ENCODE measurements around the gene SMARCAD1. TPM values are rescaled to one million over a fixed set of nuclear protein-coding genes. Genes with fewer than 3 reads are reported as not detected.
A peak's percentile ranks its signal among the peaks of the same experiment; 100 is the strongest.

The SMARCAD1 gene, protein sequence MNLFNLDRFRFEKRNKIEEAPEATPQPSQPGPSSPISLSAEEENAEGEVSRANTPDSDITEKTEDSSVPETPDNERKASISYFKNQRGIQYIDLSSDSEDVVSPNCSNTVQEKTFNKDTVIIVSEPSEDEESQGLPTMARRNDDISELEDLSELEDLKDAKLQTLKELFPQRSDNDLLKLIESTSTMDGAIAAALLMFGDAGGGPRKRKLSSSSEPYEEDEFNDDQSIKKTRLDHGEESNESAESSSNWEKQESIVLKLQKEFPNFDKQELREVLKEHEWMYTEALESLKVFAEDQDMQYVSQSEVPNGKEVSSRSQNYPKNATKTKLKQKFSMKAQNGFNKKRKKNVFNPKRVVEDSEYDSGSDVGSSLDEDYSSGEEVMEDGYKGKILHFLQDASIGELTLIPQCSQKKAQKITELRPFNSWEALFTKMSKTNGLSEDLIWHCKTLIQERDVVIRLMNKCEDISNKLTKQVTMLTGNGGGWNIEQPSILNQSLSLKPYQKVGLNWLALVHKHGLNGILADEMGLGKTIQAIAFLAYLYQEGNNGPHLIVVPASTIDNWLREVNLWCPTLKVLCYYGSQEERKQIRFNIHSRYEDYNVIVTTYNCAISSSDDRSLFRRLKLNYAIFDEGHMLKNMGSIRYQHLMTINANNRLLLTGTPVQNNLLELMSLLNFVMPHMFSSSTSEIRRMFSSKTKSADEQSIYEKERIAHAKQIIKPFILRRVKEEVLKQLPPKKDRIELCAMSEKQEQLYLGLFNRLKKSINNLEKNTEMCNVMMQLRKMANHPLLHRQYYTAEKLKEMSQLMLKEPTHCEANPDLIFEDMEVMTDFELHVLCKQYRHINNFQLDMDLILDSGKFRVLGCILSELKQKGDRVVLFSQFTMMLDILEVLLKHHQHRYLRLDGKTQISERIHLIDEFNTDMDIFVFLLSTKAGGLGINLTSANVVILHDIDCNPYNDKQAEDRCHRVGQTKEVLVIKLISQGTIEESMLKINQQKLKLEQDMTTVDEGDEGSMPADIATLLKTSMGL
- total RNA-seq (2014; rRNA removed; shearing (Covaris generic)), result 40.1 and 45.3 TPM in 2 replicates
- 20.6 and 26.8 TPM in 2 replicates for polyA plus RNA-seq (2014; cell fraction: nucleus; rRNA removed)

DNA sequence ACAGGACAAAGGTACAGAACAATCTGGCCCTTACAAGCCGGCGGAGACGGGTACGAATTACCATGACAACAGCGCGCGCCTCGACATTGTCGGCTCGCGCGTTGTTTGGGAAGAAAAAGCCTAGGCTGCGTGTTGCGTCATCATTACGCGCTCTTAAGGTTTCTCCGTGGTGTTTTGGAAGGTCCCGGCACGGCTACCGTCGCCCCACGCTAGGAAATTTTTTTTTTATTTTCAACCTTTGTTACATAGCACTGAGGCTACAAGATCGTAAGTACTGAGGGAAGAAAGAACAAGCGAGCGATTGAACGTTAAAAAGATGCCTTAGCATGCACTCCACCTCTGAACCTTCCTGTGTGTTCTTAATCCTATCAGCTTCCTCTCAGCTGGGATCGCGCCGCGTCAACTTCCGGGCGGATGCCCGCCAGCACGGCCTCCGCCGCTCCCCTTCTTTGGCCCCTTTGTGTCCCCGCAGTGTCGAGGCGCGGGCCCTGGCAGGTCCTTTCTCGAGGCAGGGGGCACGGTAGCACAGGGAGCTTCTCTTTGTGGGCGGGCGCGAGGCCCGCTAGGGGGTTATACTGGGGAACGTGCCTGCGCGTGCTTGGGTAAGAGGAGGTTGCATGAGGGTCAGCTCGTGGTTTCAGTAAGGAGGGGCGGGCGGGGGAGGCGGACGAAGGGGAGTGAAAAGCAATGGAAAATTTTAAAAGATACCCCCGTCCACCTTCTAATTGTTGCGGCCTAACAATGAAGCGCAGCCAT lies at the start of gene SMARCAD1:
Gene SMARCAD1, plus strand, starts transcription at position 397 of the 756 bp plus-strand sequence. CDS start 530 bp downstream, outside the sequence.
- peak; percentile 89 for DNase-seq (ENCODE audit: extremely low read depth, low read depth)

DNA sequence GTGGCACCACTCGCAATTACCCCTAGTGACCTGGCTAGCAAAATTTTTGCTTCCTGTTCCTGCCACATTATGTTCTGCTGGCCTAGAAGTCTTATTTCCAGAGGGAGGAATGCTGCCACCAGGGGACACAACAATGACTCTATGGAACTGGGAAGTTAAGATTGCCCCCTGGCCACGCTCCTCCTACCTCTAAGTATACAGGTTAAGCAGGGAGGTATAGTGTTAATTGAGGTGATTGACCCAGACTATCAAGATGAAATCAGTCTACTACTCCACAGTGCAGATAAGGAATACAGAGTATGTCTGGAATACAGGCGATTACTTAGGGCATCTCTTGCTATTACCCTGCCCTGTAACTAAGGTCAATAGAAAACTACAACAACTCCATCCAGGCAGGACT lies 48.8 kb upstream of the SMARCAD1 start:
- no peak for DNase-seq (ENCODE audit: extremely low read depth, low read depth)

DNA sequence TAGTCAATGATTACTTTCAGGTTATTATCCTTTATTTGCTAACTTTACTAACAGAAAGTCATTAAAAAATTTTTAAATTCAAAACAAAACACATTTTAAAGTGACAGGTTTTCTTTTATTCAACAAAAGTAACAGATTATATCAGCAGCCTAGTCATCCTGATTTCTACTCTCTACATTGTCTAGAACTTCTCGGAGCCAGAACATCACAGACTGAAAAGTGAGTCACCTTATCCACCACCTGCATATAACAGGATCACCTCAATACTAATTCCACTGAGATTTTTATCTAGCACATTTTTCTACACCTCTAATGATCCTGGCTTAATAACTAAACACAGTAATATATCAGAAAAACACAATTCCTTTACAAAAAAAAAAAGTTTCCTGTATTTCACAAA lies 47.9 kb upstream of the SMARCAD1 start:
- DNase-seq (ENCODE audit: extremely low read depth, low read depth), result no peak

DNA sequence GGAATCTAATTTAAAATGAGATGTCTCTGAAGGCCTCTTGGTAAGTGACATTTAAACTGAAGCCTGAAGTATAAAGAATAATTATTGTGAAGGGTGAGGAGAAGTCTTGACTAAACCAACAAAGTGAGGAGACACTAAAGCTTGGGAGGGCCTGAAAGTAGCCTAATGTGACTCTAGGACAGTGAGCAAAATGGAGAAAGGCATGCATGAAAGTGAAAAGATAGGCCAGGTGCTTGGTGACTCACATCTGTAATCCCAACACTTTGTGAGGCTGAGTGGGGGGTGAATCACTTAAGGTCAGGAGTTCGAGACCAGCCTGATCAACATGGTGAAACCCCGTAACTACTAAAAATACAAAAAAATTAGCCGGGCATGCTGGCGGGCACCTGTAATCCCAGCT lies 46.9 kb upstream of the SMARCAD1 start:
- no peak for DNase-seq (ENCODE audit: extremely low read depth, low read depth)

DNA sequence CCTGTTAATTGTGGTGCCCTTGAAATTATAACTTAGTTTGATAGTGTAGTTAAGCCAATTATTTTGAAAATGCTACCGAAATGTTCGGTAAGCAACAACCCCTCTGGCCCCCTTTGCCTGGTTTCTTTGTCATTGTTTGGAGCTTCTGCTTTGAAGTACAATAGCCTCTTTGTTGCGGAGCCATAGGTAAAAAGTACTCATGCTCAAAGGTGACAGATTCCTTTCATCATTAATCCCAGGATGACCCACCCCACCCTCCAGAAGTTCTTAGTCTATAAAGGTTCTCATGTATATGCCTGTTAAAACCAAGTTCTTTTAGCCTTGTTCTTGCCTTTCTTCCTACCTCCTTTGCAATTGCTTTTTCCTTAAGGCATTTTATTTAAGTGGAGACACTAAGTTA lies 42.4 kb upstream of the SMARCAD1 start:
- no peak for DNase-seq (ENCODE audit: extremely low read depth, low read depth)

DNA sequence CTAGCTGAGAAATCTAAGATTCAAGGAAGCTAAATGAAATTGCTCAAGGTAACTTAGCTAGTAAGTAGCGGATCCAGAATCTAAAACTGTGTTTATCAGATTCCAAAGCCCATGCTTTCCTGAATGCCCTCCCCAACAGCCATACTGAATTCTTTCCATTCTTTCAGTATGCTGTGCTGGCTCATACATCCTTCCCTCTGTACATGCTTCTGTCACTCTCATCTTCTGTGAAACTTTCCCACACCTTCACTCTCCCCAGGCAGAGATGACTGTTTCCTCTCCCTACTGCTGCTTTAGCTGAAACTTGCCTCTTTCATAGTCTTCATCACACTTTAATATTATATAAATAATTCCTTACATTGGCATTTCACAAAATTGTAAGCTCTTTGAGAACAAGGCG lies 39.3 kb upstream of the SMARCAD1 start:
- no peak for DNase-seq (ENCODE audit: extremely low read depth, low read depth)

DNA sequence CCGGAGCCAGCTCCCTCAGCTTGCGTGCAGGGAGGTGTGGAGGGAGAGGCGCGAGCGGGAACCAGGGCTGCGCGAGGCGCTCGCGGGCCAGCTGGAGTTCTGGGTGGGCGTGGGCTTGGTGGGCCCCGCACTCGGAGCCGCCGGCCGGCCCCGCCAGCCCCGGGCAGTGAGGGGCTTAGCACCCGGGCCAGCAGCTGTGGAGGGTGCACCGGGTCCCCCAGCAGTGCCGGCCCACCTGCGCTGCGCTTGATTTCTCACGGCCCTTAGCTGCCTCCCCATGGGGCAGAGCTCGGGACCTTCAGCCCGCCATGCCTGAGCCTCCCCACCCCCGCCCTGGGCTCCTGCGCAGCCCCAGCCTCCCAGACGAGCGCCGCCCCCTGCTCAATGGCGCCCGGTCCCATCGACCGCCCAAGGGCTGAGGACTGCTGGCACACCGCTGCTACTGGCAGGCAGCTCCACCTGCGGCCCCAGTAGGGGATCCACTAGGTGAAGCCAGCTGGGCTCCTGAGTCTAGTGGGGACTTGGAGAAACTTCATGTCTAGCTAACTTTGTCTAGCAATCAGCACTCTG lies 37.8 kb upstream of the SMARCAD1 start:
- DNase-seq (ENCODE audit: extremely low read depth, low read depth), result no peak

DNA sequence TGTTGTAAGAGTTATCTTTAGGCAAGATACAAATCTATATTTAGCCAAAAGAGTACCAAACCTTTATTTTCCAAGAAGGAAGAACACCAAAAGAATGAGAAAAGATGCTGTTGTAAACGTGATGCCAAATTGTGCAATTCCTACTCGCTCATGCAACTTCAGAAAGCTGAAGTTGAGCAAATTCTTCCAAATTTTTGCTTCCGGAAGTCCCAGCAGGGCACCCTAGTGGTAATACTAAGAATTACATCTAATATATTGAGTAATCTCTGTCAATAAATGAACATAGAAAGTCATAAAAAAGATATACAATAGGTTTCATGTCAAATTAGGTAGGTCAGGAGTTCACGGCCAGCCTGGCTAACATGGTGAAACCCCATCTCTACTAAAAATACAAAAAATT lies 36.0 kb upstream of the SMARCAD1 start:
- DNase-seq (ENCODE audit: extremely low read depth, low read depth), result no peak

DNA sequence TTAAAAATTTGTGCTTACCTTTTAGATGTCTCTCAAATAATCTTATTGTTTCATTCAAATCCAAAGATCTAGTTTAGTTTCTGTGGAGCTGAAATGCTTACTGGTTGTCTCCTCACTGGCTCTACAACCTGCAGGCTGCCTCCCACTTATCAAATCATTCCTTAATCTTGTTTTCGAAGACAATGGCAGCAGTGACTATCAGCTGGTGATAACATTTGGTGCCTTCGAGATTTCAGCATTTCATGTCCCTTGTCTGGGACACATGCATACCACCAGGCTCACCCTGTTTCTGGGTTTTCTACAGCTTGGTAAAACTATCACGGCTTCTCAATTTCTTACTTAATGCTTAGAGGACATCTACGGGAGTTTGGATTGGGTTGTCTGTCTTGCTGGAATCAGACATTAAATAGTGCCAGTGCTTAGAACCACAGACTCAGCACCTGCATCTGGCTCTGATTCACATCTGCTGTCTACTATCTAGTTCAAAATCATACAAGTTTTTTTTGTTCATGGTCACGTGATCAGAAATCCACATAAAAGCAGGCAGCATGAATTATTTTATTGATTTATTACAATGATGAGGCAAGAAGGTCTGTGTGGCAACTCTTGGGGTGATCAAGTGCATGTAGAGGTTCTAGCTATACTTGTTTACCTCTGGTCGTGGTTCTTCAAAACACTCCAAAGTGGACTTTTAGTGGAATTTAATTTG lies 32.0 kb upstream of the SMARCAD1 start:
- DNase-seq (ENCODE audit: extremely low read depth, low read depth), result no peak

DNA sequence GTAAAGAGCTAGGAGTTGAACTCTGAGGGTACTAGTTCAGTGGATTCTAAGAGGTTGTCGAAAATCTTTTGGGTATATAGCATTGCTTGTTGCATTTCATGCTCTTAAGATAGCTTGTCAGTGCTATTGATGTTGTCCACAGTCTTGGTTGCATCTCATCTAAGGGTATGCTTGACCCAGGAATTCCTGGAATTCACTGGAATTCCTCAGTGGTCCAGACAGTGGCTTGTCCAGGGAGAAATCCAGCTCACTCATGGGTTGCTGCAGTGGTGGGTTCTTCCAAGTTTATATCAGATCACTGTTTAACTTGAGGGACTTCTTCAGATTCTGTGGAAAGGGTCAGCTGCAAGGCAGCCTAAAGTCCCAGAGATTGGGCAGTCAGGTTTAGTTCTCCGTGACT lies 29.8 kb upstream of the SMARCAD1 start:
- no peak for DNase-seq (ENCODE audit: extremely low read depth, low read depth)

DNA sequence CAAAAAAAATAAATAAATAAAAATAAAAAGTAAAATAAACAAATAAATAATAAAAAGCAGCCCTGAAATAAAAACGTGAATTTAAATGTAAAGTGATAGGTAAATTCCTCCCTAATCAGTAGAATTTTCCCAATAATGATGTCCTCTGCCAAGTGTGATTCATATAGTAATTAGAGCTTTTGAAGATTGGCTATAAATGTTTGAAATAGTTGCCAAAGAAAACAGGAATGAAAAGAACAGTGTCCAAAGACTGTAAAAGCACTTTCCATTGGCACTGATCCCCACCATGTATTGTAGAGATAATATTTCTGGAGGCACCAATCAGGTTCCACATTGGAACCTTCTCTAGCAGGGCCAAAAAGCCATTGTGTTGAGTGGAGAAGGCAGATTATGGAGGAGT lies 25.9 kb upstream of the SMARCAD1 start:
- DNase-seq (ENCODE audit: extremely low read depth, low read depth), result no peak

DNA sequence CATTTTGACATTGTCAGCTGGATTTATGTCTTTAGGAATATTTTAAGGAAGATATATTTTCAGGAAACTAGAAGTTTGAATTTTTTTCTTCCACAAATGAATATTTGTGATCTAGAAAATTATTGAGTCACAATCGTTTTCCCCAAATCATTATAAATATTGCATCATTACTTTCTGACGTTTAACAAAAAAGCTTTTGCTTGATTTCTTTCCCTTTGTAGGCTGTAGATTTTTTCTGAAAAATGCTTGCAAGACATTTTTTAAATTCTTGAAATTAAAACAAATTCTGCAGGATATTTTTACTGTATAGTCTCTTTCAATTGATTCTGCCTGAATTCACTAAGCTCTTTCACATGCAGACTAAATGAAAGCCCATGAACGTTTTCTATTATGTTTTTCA lies 4.9 kb upstream of the SMARCAD1 start:
- DNase-seq (ENCODE audit: extremely low read depth, low read depth), result no peak

DNA sequence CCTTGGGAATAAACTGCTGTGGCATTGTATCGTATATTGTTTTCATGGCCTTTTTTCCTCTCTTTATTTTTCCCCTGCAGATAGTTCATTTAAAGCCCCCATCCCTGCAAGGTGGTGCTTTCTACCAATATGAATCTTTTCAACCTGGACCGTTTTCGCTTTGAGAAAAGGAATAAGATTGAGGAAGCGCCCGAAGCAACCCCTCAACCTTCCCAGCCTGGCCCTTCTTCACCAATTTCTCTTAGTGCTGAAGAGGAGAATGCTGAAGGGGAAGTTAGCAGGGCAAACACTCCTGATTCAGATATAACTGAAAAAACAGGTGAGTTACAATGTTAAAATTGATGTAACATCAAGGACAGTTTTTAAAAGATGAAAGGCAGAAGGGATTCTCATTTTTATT lies 601 bp downstream of the SMARCAD1 start:
- no peak for DNase-seq (ENCODE audit: extremely low read depth, low read depth)

DNA sequence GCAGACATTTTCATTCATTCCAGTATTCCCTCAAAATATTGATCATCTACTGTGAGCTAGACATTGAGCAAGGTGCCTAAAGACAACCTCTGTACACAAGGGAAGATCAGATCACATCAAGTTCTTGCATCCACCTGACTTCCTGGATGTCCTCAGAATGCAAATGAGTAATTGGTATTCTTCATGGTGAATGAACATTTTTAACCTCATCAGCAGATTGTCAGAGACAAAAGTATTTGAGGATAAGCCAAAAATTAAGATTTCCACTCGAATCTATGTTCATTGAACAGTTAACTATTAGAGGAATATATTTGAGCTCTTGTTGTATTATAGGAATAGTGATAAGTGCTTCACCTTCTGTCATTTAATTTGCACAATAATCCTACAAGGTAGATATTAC lies 1.3 kb downstream of the SMARCAD1 start:
- DNase-seq (ENCODE audit: extremely low read depth, low read depth), result no peak

DNA sequence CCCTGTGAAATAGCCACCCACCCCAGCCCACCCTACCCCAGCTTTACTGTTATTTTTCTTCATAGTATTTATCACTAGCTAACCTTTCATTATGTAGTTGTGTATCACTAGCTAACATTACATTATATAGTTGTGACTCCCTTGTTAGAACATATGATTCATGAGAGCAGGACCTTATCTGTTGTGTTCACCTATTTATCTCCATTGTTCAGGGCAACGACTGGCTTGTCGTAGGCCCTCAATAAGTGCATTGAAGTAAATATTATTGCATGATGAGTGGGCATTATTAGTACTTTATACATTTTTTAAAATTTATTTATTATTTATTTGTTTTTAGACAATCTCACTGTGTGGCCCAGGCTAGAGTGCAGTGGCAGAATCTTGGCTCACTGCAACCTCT lies 4.2 kb downstream of the SMARCAD1 start:
- DNase-seq (ENCODE audit: extremely low read depth, low read depth), result no peak

DNA sequence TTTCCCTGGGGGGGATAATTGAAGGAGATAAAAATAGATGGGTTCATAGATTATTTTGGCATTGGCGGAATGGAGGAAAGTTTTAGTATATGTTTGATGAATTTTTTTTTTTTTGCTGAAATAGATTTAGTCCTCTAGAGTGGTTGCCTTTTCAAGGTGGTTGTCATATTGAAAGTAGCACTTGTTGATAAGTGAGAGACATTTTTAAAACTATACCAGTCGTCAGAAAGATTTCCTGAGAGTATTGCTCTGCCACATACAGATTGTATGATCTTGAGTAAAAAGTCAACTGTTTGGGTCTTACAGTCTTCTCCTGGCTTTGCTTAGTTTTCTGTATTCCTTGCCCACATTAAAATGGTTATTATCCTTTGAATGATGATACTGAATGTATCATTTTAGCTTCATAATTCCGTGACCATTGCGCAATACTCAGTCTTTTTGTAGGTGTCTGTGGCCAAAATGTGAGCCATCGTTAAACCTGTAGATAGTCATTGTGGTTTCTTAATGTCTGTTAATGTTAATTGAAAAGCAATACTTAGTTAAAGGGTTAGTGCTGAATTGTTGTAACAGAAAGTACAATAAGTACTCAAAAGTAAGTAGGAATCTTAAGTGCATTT lies 7.1 kb downstream of the SMARCAD1 start:
- no peak for DNase-seq (ENCODE audit: extremely low read depth, low read depth)

DNA sequence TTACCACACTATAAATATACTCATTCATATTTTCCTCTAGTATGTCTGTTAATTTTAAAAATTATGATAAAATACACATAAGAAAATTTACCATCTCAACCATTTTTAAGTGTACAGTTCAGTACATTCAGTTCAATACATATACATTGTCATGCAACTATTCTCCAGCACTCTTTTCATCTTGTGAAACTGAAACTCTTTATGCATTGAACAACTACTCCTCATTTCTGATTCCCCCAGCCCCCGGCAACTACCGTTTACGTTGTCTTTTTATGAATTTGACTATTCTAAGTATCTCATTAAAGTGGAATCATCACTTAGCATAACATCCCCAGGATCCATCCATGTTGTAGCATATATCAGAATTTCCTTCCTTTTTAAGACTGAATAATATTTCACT lies 8.7 kb downstream of the SMARCAD1 start:
- no peak for DNase-seq (ENCODE audit: extremely low read depth, low read depth)

DNA sequence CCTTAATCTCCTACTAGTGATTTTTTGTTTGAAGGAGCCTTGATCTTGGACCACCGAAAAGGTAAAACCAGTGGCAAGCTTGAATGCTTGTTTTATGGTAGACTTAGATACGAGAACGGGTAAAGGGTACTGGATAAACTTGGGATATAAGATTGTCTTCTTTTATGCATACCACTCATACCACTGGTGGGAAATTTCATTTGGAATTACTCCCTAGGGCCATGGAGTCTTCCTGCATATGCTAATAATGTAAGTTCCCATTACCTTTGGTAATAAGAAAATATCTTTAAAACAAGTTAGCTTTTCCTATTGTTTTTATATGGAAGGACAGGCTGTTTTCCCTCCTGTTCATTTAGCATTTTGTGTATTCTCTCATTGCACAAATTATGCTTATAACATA lies 11.7 kb downstream of the SMARCAD1 start:
- DNase-seq (ENCODE audit: extremely low read depth, low read depth), result no peak

DNA sequence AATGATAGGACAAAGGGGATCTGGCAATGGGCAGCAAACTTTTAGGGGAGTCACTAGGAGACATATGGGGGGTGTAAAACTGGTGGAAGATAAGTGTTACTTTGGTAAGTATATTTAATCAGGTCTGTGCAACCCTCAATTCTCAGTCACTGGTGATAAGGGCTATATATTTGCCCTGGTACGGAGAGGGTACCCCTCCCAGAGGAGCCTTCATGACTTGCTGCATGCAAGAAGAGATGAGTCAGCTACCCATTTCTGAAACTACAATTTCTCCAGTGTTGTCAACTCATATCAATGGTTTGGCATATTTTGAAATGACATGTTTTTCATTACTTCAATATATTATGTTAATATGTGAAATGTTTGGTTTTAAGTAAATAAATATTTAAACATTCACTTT lies 14.3 kb downstream of the SMARCAD1 start:
- DNase-seq (ENCODE audit: extremely low read depth, low read depth), result no peak
